H9 (cell line): Measurements from ENCODE around the gene SLC12A5. TPM values are rescaled to one million over a fixed set of nuclear protein-coding genes. Genes with fewer than 3 reads are reported as not detected.

Experiments used
- DNase-seq: peaks from one replicate; pipeline ENCODE4 v3.0.0-alpha.2; 2017
- H2AFZ ChIP-seq: one replicate; pipeline ENCODE4 v1.6.1; 2013; ENCODE audit warnings: mild to moderate bottlenecking, low read length, control low read depth, moderate library complexity
- H2AK5ac ChIP-seq: 2 replicates; pipeline ENCODE4 v1.6.1; 2013; ENCODE audit warnings: low read length, control low read depth, mixed read lengths; ENCODE audit not compliant: insufficient read length
- H2BK120ac ChIP-seq: one replicate; pipeline ENCODE4 v1.6.1; 2013; ENCODE audit warnings: low read depth, mild to moderate bottlenecking, low read length, control low read depth, inconsistent platforms; ENCODE audit not compliant: poor library complexity, severe bottlenecking
- H2BK12ac ChIP-seq: 2 replicates; pipeline ENCODE4 v1.6.1; 2013; ENCODE audit warnings: low read length, control low read depth, mixed read lengths, low read depth; ENCODE audit not compliant: insufficient read length
- H2BK15ac ChIP-seq: 2 replicates; pipeline ENCODE4 v1.6.1; 2013; ENCODE audit warnings: low read depth, low read length, control low read depth
- H2BK20ac ChIP-seq: one replicate; pipeline ENCODE4 v1.6.1; 2013; ENCODE audit warnings: low read depth, mild to moderate bottlenecking, low read length, control low read depth, inconsistent platforms; ENCODE audit not compliant: poor library complexity, severe bottlenecking
- H2BK5ac ChIP-seq: 2 replicates; pipeline ENCODE4 v1.6.1; 2013; ENCODE audit warnings: low read length, control low read depth, mixed read lengths; ENCODE audit not compliant: insufficient read length
- H3K14ac ChIP-seq: 2 replicates; pipeline ENCODE4 v1.6.1; 2013; ENCODE audit warnings: low read length, control low read depth; ENCODE audit not compliant: insufficient read depth
- H3K18ac ChIP-seq: 2 replicates; pipeline ENCODE4 v1.6.1; 2013; ENCODE audit warnings: low read depth, mild to moderate bottlenecking, mixed read lengths, low read length, control low read depth; ENCODE audit not compliant: insufficient read length
- H3K23ac ChIP-seq: 2 replicates; pipeline ENCODE4 v1.6.1; 2013; ENCODE audit warnings: low read length, control low read depth, mixed read lengths, low read depth; ENCODE audit not compliant: insufficient read length
- H3K23me2 ChIP-seq: 2 replicates; pipeline ENCODE4 v1.6.1; 2013; ENCODE audit warnings: low read depth, mild to moderate bottlenecking, mixed read lengths, low read length, control low read depth; ENCODE audit not compliant: insufficient read length, poor library complexity, severe bottlenecking
- H3K27ac ChIP-seq: 2 replicates; pipeline ENCODE4 v1.5.1; 2013; ENCODE audit warnings: low read length, control low read depth, mixed read lengths, low read depth; ENCODE audit not compliant: insufficient read length
- H3K27me3 ChIP-seq: 2 replicates; pipeline ENCODE4 v1.6.1; 2013; ENCODE audit warnings: low read length, control low read depth, inconsistent platforms; ENCODE audit not compliant: insufficient read depth
- H3K4ac ChIP-seq: 2 replicates; pipeline ENCODE4 v1.6.1; 2013; ENCODE audit warnings: low read depth, mild to moderate bottlenecking, control low read depth, inconsistent platforms, low read length, moderate library complexity
- H3K4me1 ChIP-seq: 2 replicates; pipeline ENCODE4 v1.6.1; 2013; ENCODE audit warnings: low read length, control low read depth, inconsistent platforms; ENCODE audit not compliant: insufficient read depth
- H3K4me2 ChIP-seq: 2 replicates; pipeline ENCODE4 v1.6.1; 2013; ENCODE audit warnings: low read length, control low read depth, mixed read lengths; ENCODE audit not compliant: insufficient read length, insufficient read depth
- H3K56ac ChIP-seq: 2 replicates; pipeline ENCODE4 v1.6.1; 2013; ENCODE audit warnings: low read depth, mild to moderate bottlenecking, mixed read lengths, low read length, control low read depth; ENCODE audit not compliant: insufficient read length
- H3K79me1 ChIP-seq: 2 replicates; pipeline ENCODE4 v1.6.1; 2013; ENCODE audit warnings: low read depth, mild to moderate bottlenecking, moderate library complexity, low read length, control low read depth, inconsistent platforms; ENCODE audit not compliant: insufficient read depth, poor library complexity, severe bottlenecking
- H3K79me2 ChIP-seq: 2 replicates; pipeline ENCODE4 v1.6.1; 2013; ENCODE audit warnings: low read length, control low read depth, inconsistent platforms; ENCODE audit not compliant: insufficient read depth
- H3K9ac ChIP-seq: 2 replicates; pipeline ENCODE4 v1.6.1; 2013; ENCODE audit warnings: low read length, control low read depth, mixed read lengths; ENCODE audit not compliant: insufficient read length; ENCODE audit errors: extremely low read depth
- H3K9me3 ChIP-seq: one replicate; pipeline ENCODE4 v1.6.1; 2013; ENCODE audit warnings: low read depth, low read length, inconsistent platforms; ENCODE audit not compliant: control insufficient read depth
- H3T11ph ChIP-seq: one replicate; pipeline ENCODE4 v1.6.1; 2013; ENCODE audit warnings: mild to moderate bottlenecking, low read length, control low read depth, inconsistent platforms
- H4K20me1 ChIP-seq: one replicate; pipeline ENCODE4 v1.6.1; 2013; ENCODE audit not compliant: control insufficient read depth, insufficient read length, insufficient read depth
- H4K5ac ChIP-seq: 2 replicates; pipeline ENCODE4 v1.6.1; 2013; ENCODE audit warnings: low read depth, mild to moderate bottlenecking, mixed read lengths, low read length, control low read depth; ENCODE audit not compliant: insufficient read length
- H4K8ac ChIP-seq: replicated peaks from 2 replicates; pipeline ENCODE4 v1.6.1; 2013; ENCODE audit warnings: low read length, control low read depth, mixed read lengths, low read depth; ENCODE audit not compliant: insufficient read length
- H4K91ac ChIP-seq: 2 replicates; pipeline ENCODE4 v1.6.1; 2013; ENCODE audit warnings: low read depth, mild to moderate bottlenecking, moderate library complexity, mixed read lengths, low read length, control low read depth; ENCODE audit not compliant: insufficient read length
- H3K27ac Mint-ChIP-seq, 3 experiments: 2 replicates in 2 of 3; 3 replicates in 1 of 3; pipeline ENCODE4 v1.8.0; 2020 to 2021; ENCODE audit warnings: mixed read lengths in 3 of 3, mild to moderate bottlenecking in 1 of 3, moderate library complexity in 1 of 3
- H3K27me3 Mint-ChIP-seq: 2 replicates; pipeline ENCODE4 v1.8.0; 2021; ENCODE audit warnings: low read depth, mild to moderate bottlenecking, moderate library complexity, mixed read lengths
- H3K36me3 Mint-ChIP-seq, 3 experiments: 2 replicates in 2 of 3; 3 replicates in 1 of 3; pipeline ENCODE4 v1.8.0; 2020 to 2021; ENCODE audit warnings: low read depth in 3 of 3, mixed read lengths in 3 of 3; ENCODE audit not compliant: insufficient read depth in 1 of 3
- H3K4me1 Mint-ChIP-seq, 2 experiments: 2 replicates each; pipeline ENCODE4 v1.8.0; 2020; ENCODE audit warnings: mixed read lengths in 2 of 2
- H3K4me3 Mint-ChIP-seq, 2 experiments: 2 replicates in 1 of 2; 3 replicates in 1 of 2; pipeline ENCODE4 v1.8.0; 2020 to 2021; ENCODE audit warnings: mild to moderate bottlenecking in 2 of 2, mixed read lengths in 2 of 2, moderate library complexity in 1 of 2
- H3K9me3 Mint-ChIP-seq, 2 experiments: 2 replicates in 1 of 2; 3 replicates in 1 of 2; pipeline ENCODE4 v1.8.0; 2020; ENCODE audit warnings: mild to moderate bottlenecking in 2 of 2, mixed read lengths in 2 of 2, moderate library complexity in 1 of 2
- CTCF ChIP-seq: fragments of 200-600 bp; sonication (generic); conservative IDR thresholded peaks from 3 replicates; pipeline ENCODE4 v1.8.0; 2021; ENCODE audit warnings: antibody characterized with exemption, mild to moderate bottlenecking
- WGBS: extraction: QIAGEN DNeasy Blood & Tissue Kit; methylation state at CpG from one replicate; pipeline ENCODE4 v1.1.7; 2013; ENCODE audit warnings: missing lambda C conversion rate, low lambda C conversion rate, mixed read lengths; ENCODE audit not compliant: insufficient read length; ENCODE audit errors: extremely low coverage; 5-methylcytosine and 5-hydroxymethylcytosine counted together
- total RNA-seq: library from RNA; stranded (reverse); gene quantifications from 2 replicates; pipeline ENCODE4 v1.2.1, GENCODE V29; 2021

The SLC12A5 gene
- total RNA-seq, 1 experiment from 2014 or later = 8.7 TPM

DNA sequence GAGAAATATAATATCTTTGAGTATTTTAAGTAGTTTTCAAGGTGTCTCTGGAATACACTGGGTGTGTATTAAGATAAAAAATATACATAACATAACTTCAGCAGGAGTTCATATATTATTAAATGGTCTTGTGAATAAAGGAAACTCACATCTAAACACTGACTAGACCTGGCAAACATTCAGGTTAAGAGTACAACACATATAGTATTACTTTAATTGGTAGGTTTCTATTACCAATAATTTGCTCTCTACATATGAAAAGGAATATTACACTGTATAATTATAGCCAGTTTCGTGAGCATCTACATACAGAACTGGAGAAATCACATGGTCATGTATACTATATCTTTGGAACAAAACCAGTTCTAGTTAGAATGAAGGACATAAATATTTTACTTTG lies 52.1 kb downstream of the SLC12A5 start:
- Histone ChIP-seq H3K27ac (no peak overlapping the region), H3K9ac (no peak overlapping the region), H2BK12ac (no peak overlapping the region), H4K91ac (no peak overlapping the region), H3K56ac (no peak overlapping the region), H3K79me1 (peaks cover 5% of the 10 kb centered on the region), H3K18ac (no peak overlapping the region), H3T11ph (no peak overlapping the region), H4K8ac (no peak overlapping the region), H3K23ac (no peak overlapping the region), H2AFZ (no peak overlapping the region), H3K23me2 (no peaks in the 10 kb centered on the region), H2BK20ac (no peak overlapping the region), H4K20me1 (no peaks in the 10 kb centered on the region), H4K5ac (no peak overlapping the region), H3K4ac (no peak overlapping the region), H2BK120ac (no peak overlapping the region), H3K79me2 (peaks cover 20% of the 10 kb centered on the region; the same call in 1 of the 2 replicates), H3K14ac (no peak overlapping the region), H3K4me2 (no peak overlapping the region), H3K27me3 (no peaks in the 10 kb centered on the region), H2BK15ac (no peak overlapping the region), H3K4me1 (peaks cover 2% of the 10 kb centered on the region; the same call in 1 of the 2 replicates), H2AK5ac (no peak overlapping the region), H2BK5ac (no peak overlapping the region), H3K9me3 (no peaks in the 10 kb centered on the region)
- WGBS = no CpG with 5 or more reads among the region's 1 CpG
- no peak for TF ChIP-seq CTCF
- peaks cover 2 to 17% (median 9%) of the 10 kb centered on the region in 3 experiments; a peak in 4 of 7 replicates for H3K36me3 Mint-ChIP-seq
- no peak overlapping the region for H3K27ac Mint-ChIP-seq
- no peaks in the 10 kb centered on the region for H3K9me3 Mint-ChIP-seq
- peaks cover 45 to 49% of the 10 kb centered on the region in 2 experiments for H3K4me1 Mint-ChIP-seq
- DNase-seq = no peak
- no peak overlapping the region for H3K4me3 Mint-ChIP-seq
- H3K27me3 Mint-ChIP-seq = no peaks in the 10 kb centered on the region
